Endothelial cell of umbilical vein (primary cell): ENCODE measurements around the gene GRXCR2. TPM values are rescaled to one million over a fixed set of nuclear protein-coding genes. Genes with fewer than 3 reads are reported as not detected.

Experiments used
- BruUV-seq: library from RNA; stranded (reverse); fragments of 400-500 nt; replicated peaks from 2 replicates; lab custom pipeline; 2021; lab: Mats Ljungman, UMichigan
- CTCF ChIA-PET: fragments of 300-600, 350-600 bp; sonication (Branson Sonifier 250); formaldehyde crosslinking; loops from one replicate; lab custom pipeline; 2021; ENCODE audit warnings: antibody characterized with exemption, inconsistent platforms; lab: Charles Lee
- POLR2A ChIA-PET: fragments of 300-600, 350-600 bp; sonication (Branson Sonifier 250); formaldehyde crosslinking; loops from one replicate; lab custom pipeline; 2021; ENCODE audit warnings: antibody characterized with exemption, inconsistent platforms; lab: Charles Lee
- DNase-seq: peaks from one replicate; pipeline ENCODE4 v3.0.0-alpha.2; 2011; ENCODE audit warnings: low read depth, low spot score
- FAIRE-seq: peaks from 2 replicates; lab custom pipeline; 2011; peaks lifted over from hg19 to GRCh38; lab: Jason Lieb, UNC
- H2AFZ ChIP-seq: 2 replicates; pipeline ENCODE4 v1.6.0; 2012; ENCODE audit warnings: low read depth, low read length, control low read depth, inconsistent platforms
- H3K27ac ChIP-seq: 2 replicates; pipeline ENCODE4 v1.5.1; 2011; ENCODE audit warnings: low read depth, mild to moderate bottlenecking, control low read depth, low read length, moderate library complexity; ENCODE audit not compliant: insufficient read depth
- H3K27me3 ChIP-seq, 2 experiments: 2 replicates each; pipeline versions ENCODE4 v1.6.0 to v1.6.1; 2011; ENCODE audit warnings: low read length in 2 of 2, mixed read lengths in 1 of 2; ENCODE audit not compliant: control insufficient read depth in 2 of 2, insufficient read depth in 2 of 2
- H3K36me3 ChIP-seq, 2 experiments: 2 replicates in 1 of 2; 3 replicates in 1 of 2; pipeline ENCODE4 v1.5.1; 2011; ENCODE audit warnings: low read length in 2 of 2, mild to moderate bottlenecking in 1 of 2, moderate library complexity in 1 of 2; ENCODE audit not compliant: control insufficient read depth in 2 of 2, insufficient read depth in 2 of 2; ENCODE audit errors: extremely low read depth in 1 of 2
- H3K4me1 ChIP-seq: 3 replicates; pipeline ENCODE4 v1.5.1; 2011; ENCODE audit warnings: mild to moderate bottlenecking, low read length; ENCODE audit not compliant: control insufficient read depth, insufficient read depth; ENCODE audit errors: extremely low read depth
- H3K4me2 ChIP-seq: 2 replicates; pipeline ENCODE4 v1.6.1; 2011; ENCODE audit warnings: low read length, control low read depth, mixed read lengths; ENCODE audit not compliant: insufficient read depth
- H3K4me3 ChIP-seq, 3 experiments: fragments of 200-600 bp in 1 of 3; sonication (generic), shearing (Covaris generic) in 1 of 3; replicated peaks in 1 of 3; 2 replicates each; pipeline ENCODE4 v1.5.1; 2011 to 2016; ENCODE audit warnings: control low read depth in 3 of 3, low read length in 3 of 3, mild to moderate bottlenecking in 2 of 3, inconsistent platforms in 1 of 3, low read depth in 1 of 3, moderate library complexity in 1 of 3; ENCODE audit not compliant: insufficient read depth in 1 of 3
- H3K79me2 ChIP-seq: 2 replicates; pipeline ENCODE4 v1.6.0; 2012; ENCODE audit warnings: low read length, inconsistent platforms; ENCODE audit not compliant: control insufficient read depth, insufficient read depth
- H3K9ac ChIP-seq: replicated peaks from 2 replicates; pipeline ENCODE3; 2011; ENCODE audit warnings: low read length, control low read depth; ENCODE audit not compliant: insufficient read depth; ENCODE audit errors: extremely low read depth
- H3K9me1 ChIP-seq: replicated peaks from 3 replicates; pipeline ENCODE4 v1.6.0; 2011; ENCODE audit warnings: mild to moderate bottlenecking, low read length; ENCODE audit not compliant: control insufficient read depth, insufficient read depth; ENCODE audit errors: extremely low read depth
- H3K9me3 ChIP-seq: replicated peaks from 2 replicates; pipeline ENCODE4 v1.5.1; 2012; ENCODE audit warnings: low read length, inconsistent platforms; ENCODE audit not compliant: control insufficient read depth, insufficient read depth
- H4K20me1 ChIP-seq: replicated peaks from 2 replicates; pipeline ENCODE3; 2011; ENCODE audit warnings: mild to moderate bottlenecking, low read length; ENCODE audit not compliant: control insufficient read depth, insufficient read depth; ENCODE audit errors: extremely low read depth
- CTCF ChIP-seq, 2 donors: IDR thresholded peaks; 1 replicate in 1 of 2; 2 replicates in 1 of 2; pipeline ENCODE4 v1.5.1; 2011; ENCODE audit warnings: low read length in 2 of 2, mild to moderate bottlenecking in 2 of 2, moderate library complexity in 2 of 2, control low read depth in 1 of 2, inconsistent platforms in 1 of 2, low read depth in 1 of 2; ENCODE audit not compliant: insufficient read depth in 1 of 2; ENCODE audit errors: extremely low read depth in 1 of 2
- EZH2 ChIP-seq: IDR thresholded peaks from 2 replicates; pipeline ENCODE4 v1.6.1; 2012; ENCODE audit warnings: borderline replicate concordance, low read depth, mild to moderate bottlenecking, moderate library complexity, low read length, inconsistent platforms; ENCODE audit not compliant: severe bottlenecking
- FOS ChIP-seq: IDR thresholded peaks from 2 replicates; pipeline ENCODE4 v1.6.1; 2011; ENCODE audit warnings: mild to moderate bottlenecking, low read length, moderate library complexity, borderline replicate concordance; ENCODE audit not compliant: insufficient read depth
- GATA2 ChIP-seq: IDR thresholded peaks from 2 replicates; pipeline ENCODE4 v1.7.0; 2011; ENCODE audit warnings: low read depth, mild to moderate bottlenecking, moderate library complexity, mixed read lengths, low read length; ENCODE audit not compliant: insufficient read length, insufficient read depth
- JUN ChIP-seq: IDR thresholded peaks from 2 replicates; pipeline ENCODE4 v1.6.1; 2011; ENCODE audit warnings: borderline replicate concordance, low read depth; ENCODE audit not compliant: insufficient read length, insufficient read depth
- MAX ChIP-seq: IDR thresholded peaks from 2 replicates; pipeline ENCODE4 v1.6.1; 2011; ENCODE audit not compliant: insufficient read depth, insufficient read length
- MYC ChIP-seq: IDR thresholded peaks from one replicate; pipeline ENCODE4 v1.6.1; 2011; ENCODE audit warnings: mild to moderate bottlenecking, low read depth, low read length
- POLR2A ChIP-seq: IDR thresholded peaks from 2 replicates; pipeline ENCODE4 v1.6.1; 2012; ENCODE audit warnings: low read depth, mild to moderate bottlenecking, control low read depth, low read length
- POLR2AphosphoS5 ChIP-seq: IDR thresholded peaks from 2 replicates; pipeline ENCODE4 v1.6.1; 2012; ENCODE audit warnings: low read depth, mild to moderate bottlenecking, control low read depth, low read length, moderate library complexity; ENCODE audit not compliant: insufficient read depth
- dilution Hi-C: fragments of 300-500 bp; cut with MboI; formaldehyde crosslinking; loops from one replicate; pipeline ENCODE4 v1.15.0; 2019; ENCODE audit warnings: low sequenced_read_pairs; ENCODE audit not compliant: extremely low pct_ligation_motif_present
- intact Hi-C: fragments of 100-400 bp; cut with micrococcal nuclease; formaldehyde crosslinking; loops from one replicate; pipeline ENCODE4 v1.10.0; 2022
- polyA plus RNA-seq, 4 experiments: library from polyadenylated mRNA; depleted of rRNA in 3 of 4; stranded (reverse) in 3 of 4; unstranded in 1 of 4; fragments of >200 nt; gene quantifications; 2 replicates each; pipeline versions ENCODE4 v1.2.1 to v1.2.3, GENCODE V29; 2011 to 2012; ENCODE audit warnings: missing spikeins in 1 of 4
- total RNA-seq: library from RNA; stranded (reverse); gene quantifications from 2 replicates; pipeline ENCODE4 v1.2.3, GENCODE V29; 2021

Gene GRXCR2
- total and polyA plus RNA-seq, 2 donors (not counting 3 experiments of a cell fraction or from before 2014, with no cell fraction given): not detected

- no peak overlapping the region for H2AFZ ChIP-seq
- FAIRE-seq (no peak), DNase-seq (no peak)
- dilution Hi-C loops: no loop called here
- H3K9ac ChIP-seq: no peak overlapping the region
- H3K4me2 ChIP-seq: no peak overlapping the region
- H3K4me1 ChIP-seq: no peaks in the 10 kb centered on the region
- TF ChIP-seq MYC (no peak), POLR2A (no peak), EZH2 (no peak), JUN (no peak), MAX (no peak), CTCF (IDR thresholded peaks at IDR 0.05; ENCODE audit: extremely low read depth in 1 of 2, insufficient read depth in 1 of 2, low read depth in 1 of 2, low read length in 2 of 2) (no peak), GATA2 (no peak), POLR2AphosphoS5 (no peak), FOS (no peak)
- no peak overlapping the region for H3K27ac ChIP-seq
- no peaks in the 10 kb centered on the region for H3K9me1 ChIP-seq
- no peaks in the 10 kb centered on the region for H3K9me3 ChIP-seq
- H3K36me3 ChIP-seq: no peaks in the 10 kb centered on the region
- no peaks in the 10 kb centered on the region for H3K79me2 ChIP-seq
- POLR2A ChIA-PET: no interaction called here
- no TSS peak for BruUV-seq
- no peak overlapping the region for H3K4me3 ChIP-seq
- CTCF ChIA-PET: interaction anchor here (0.6 to 3.6 kb wide), 5 partner anchors 16 to 206 kb away, joined by 3 to 15 read pairs (median 3); no protein-coding TSS in a partner anchor
- no peaks in the 10 kb centered on the region for H4K20me1 ChIP-seq
- H3K27me3 ChIP-seq: peaks cover 0 to 2% of the 10 kb centered on the region in 2 experiments
- intact Hi-C loops: no loop called here
Measured at GRCh38 chr5:145903867-145904266, 31.1 kb upstream of the GRXCR2 start.
